GM19043 (cell line): Measurements from ENCODE around the gene CTH.
"Not testable (repeated sequence)": the region's sequence is repeated elsewhere in the genome, so short reads cannot be mapped to it uniquely, and the experiment has no call there.

ENCODE experiments used
- ATAC-seq: cut with Tn5 transposase; IDR thresholded peaks from one replicate; pipeline ENCODE4 v1.9.1; 2021; ENCODE audit warnings: low read depth; ENCODE audit not compliant: unreplicated experiment

CTH gene

GRCh38 chr1:70449049-70449448 is 38.0 kb downstream of the CTH start:
- no peak for ATAC-seq

- not testable (repeated sequence) for ATAC-seq
These were observed 41.3 kb downstream of the CTH start for GRCh38 chr1:70452164-70452939.

GRCh38 chr1:70455291-70455690 is 44.2 kb downstream of the CTH start:
- no peak for ATAC-seq

GRCh38 chr1:70458131-70458530 is 47.1 kb downstream of the CTH start:
- ATAC-seq: no peak

- no peak for ATAC-seq
These were observed 48.6 kb downstream of the CTH start for GRCh38 chr1:70459496-70460225.

- not testable (repeated sequence) for ATAC-seq
These were observed 50.0 kb downstream of the CTH start for GRCh38 chr1:70460740-70461713.

GRCh38 chr1:70462611-70463010 is 51.5 kb downstream of the CTH start:
- ATAC-seq: no peak

GRCh38 chr1:70465911-70466310 is 54.8 kb downstream of the CTH start:
- ATAC-seq: no peak

- ATAC-seq: no peak
These were observed 56.5 kb downstream of the CTH start for GRCh38 chr1:70467531-70467930.

- ATAC-seq: no peak
These were observed 57.1 kb downstream of the CTH start for GRCh38 chr1:70468180-70468579.

GRCh38 chr1:70469184-70469583 is 58.1 kb downstream of the CTH start:
- not testable (repeated sequence) for ATAC-seq

GRCh38 chr1:70475023-70475422 is 64.0 kb downstream of the CTH start:
- ATAC-seq: no peak

- no peak for ATAC-seq
These were observed 66.0 kb downstream of the CTH start for GRCh38 chr1:70477090-70477489.

GRCh38 chr1:70477905-70478304 is 66.8 kb downstream of the CTH start:
- not testable (repeated sequence) for ATAC-seq

- no peak for ATAC-seq
These were observed 72.3 kb downstream of the CTH start for GRCh38 chr1:70483342-70483741.

GRCh38 chr1:70485624-70486023 is 74.6 kb downstream of the CTH start:
- no peak for ATAC-seq

GRCh38 chr1:70486676-70487458 is 75.8 kb downstream of the CTH start:
- ATAC-seq: no peak

GRCh38 chr1:70487459-70487815 is 76.4 kb downstream of the CTH start:
- ATAC-seq: no peak

- ATAC-seq: peak; percentile 64
These were observed 77.0 kb downstream of the CTH start for GRCh38 chr1:70487910-70488665.
